ENCODE measurements around the gene HSPE1.

GRCh38 chr2:197502685-197503084 is 2.5 kb downstream of the HSPE1 start:
- TF ChIP-seq, protein P1, sequence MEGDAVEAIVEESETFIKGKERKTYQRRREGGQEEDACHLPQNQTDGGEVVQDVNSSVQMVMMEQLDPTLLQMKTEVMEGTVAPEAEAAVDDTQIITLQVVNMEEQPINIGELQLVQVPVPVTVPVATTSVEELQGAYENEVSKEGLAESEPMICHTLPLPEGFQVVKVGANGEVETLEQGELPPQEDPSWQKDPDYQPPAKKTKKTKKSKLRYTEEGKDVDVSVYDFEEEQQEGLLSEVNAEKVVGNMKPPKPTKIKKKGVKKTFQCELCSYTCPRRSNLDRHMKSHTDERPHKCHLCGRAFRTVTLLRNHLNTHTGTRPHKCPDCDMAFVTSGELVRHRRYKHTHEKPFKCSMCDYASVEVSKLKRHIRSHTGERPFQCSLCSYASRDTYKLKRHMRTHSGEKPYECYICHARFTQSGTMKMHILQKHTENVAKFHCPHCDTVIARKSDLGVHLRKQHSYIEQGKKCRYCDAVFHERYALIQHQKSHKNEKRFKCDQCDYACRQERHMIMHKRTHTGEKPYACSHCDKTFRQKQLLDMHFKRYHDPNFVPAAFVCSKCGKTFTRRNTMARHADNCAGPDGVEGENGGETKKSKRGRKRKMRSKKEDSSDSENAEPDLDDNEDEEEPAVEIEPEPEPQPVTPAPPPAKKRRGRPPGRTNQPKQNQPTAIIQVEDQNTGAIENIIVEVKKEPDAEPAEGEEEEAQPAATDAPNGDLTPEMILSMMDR (IDR thresholded peaks at IDR 0.05) = no peak
- TF ChIP-seq POLR2A (IDR thresholded peaks at IDR 0.05) = no peak

Data from tibial nerve (tissue), 3 donors.